Neuronal stem cell (in vitro differentiated cells): ENCODE measurements around the gene SMPD3.

Source experiments
- DNase-seq: peaks from one replicate; pipeline ENCODE4 v3.0.0-alpha.2; 2013; ENCODE audit warnings: low spot score
- H2AFZ ChIP-seq: one replicate; pipeline ENCODE4 v1.6.1; 2013; ENCODE audit warnings: mild to moderate bottlenecking, low read length, inconsistent platforms
- H2AK5ac ChIP-seq: 2 replicates; pipeline ENCODE4 v1.6.1; 2013; ENCODE audit warnings: low read depth, mild to moderate bottlenecking, inconsistent platforms, low read length, moderate library complexity, mixed read lengths
- H2BK120ac ChIP-seq: 2 replicates; pipeline ENCODE4 v1.6.1; 2013; ENCODE audit warnings: low read depth, mild to moderate bottlenecking, inconsistent platforms, low read length, moderate library complexity, mixed read lengths
- H2BK12ac ChIP-seq: one replicate; pipeline ENCODE4 v1.6.1; 2013; ENCODE audit warnings: low read length, inconsistent platforms
- H2BK15ac ChIP-seq: 2 replicates; pipeline ENCODE4 v1.6.1; 2013; ENCODE audit warnings: mild to moderate bottlenecking, low read length, inconsistent platforms, mixed read lengths
- H2BK5ac ChIP-seq: one replicate; pipeline ENCODE4 v1.6.1; 2013; ENCODE audit warnings: inconsistent platforms, mild to moderate bottlenecking, low read length, moderate library complexity
- H3K14ac ChIP-seq: one replicate; pipeline ENCODE4 v1.6.1; 2013; ENCODE audit warnings: low read length, inconsistent platforms
- H3K18ac ChIP-seq: 2 replicates; pipeline ENCODE4 v1.6.1; 2013; ENCODE audit warnings: low read length, inconsistent platforms
- H3K23ac ChIP-seq: 2 replicates; pipeline ENCODE4 v1.6.1; 2013; ENCODE audit warnings: low read depth, mild to moderate bottlenecking, mixed read lengths, low read length, inconsistent platforms; ENCODE audit not compliant: poor library complexity
- H3K27ac ChIP-seq: replicated peaks from 3 replicates; pipeline ENCODE4 v1.5.1; 2013; ENCODE audit warnings: low read length, inconsistent platforms
- H3K27me3 ChIP-seq, 3 experiments: 2 replicates each; pipeline ENCODE4 v1.6.1; 2013; ENCODE audit warnings: low read length in 3 of 3, mild to moderate bottlenecking in 2 of 3, inconsistent platforms in 1 of 3, low read depth in 1 of 3, mixed read lengths in 1 of 3, moderate library complexity in 1 of 3; ENCODE audit not compliant: control insufficient read depth in 3 of 3, insufficient read depth in 3 of 3
- H3K36me3 ChIP-seq, 2 donors: replicated peaks in 1 of 2; 2 replicates each; pipeline ENCODE4 v1.6.1; 2013; ENCODE audit warnings: low read length in 2 of 2; ENCODE audit not compliant: control insufficient read depth in 2 of 2, insufficient read depth in 2 of 2
- H3K4ac ChIP-seq: 2 replicates; pipeline ENCODE4 v1.6.1; 2013; ENCODE audit warnings: inconsistent platforms, mild to moderate bottlenecking, low read length, moderate library complexity
- H3K4me1 ChIP-seq, 2 donors: 1 replicate in 1 of 2; 2 replicates in 1 of 2; pipeline ENCODE4 v1.6.1; 2013; ENCODE audit warnings: low read length in 2 of 2, low read depth in 1 of 2; ENCODE audit not compliant: control insufficient read depth in 2 of 2, insufficient read depth in 1 of 2
- H3K4me2 ChIP-seq: one replicate; pipeline ENCODE4 v1.6.1; 2013; ENCODE audit warnings: mild to moderate bottlenecking, low read length, inconsistent platforms; ENCODE audit not compliant: insufficient read depth, poor library complexity, severe bottlenecking
- H3K4me3 ChIP-seq, 2 donors: 2 replicates each; pipeline ENCODE4 v1.5.1; 2013; ENCODE audit warnings: low read length in 2 of 2, mild to moderate bottlenecking in 2 of 2, inconsistent platforms in 1 of 2, moderate library complexity in 1 of 2
- H3K79me1 ChIP-seq: one replicate; pipeline ENCODE4 v1.6.1; 2013; ENCODE audit warnings: low read depth, mild to moderate bottlenecking, inconsistent platforms, low read length, moderate library complexity
- H3K9ac ChIP-seq: one replicate; pipeline ENCODE4 v1.6.1; 2013; ENCODE audit warnings: mild to moderate bottlenecking, low read depth, low read length, inconsistent platforms; ENCODE audit not compliant: poor library complexity
- H3K9me3 ChIP-seq, 2 donors: replicated peaks in 1 of 2; 2 replicates each; pipeline versions ENCODE3 to v1.6.1; 2013; ENCODE audit warnings: low read length in 2 of 2, mild to moderate bottlenecking in 2 of 2, inconsistent platforms in 1 of 2, low read depth in 1 of 2, mixed read lengths in 1 of 2, moderate library complexity in 1 of 2; ENCODE audit not compliant: control insufficient read depth in 2 of 2, insufficient read depth in 1 of 2
- H4K8ac ChIP-seq: one replicate; pipeline ENCODE4 v1.6.1; 2013; ENCODE audit warnings: low read depth, mild to moderate bottlenecking, inconsistent platforms, low read length, moderate library complexity
- H4K91ac ChIP-seq: one replicate; pipeline ENCODE4 v1.6.1; 2013; ENCODE audit warnings: low read length, low read depth, mild to moderate bottlenecking, inconsistent platforms; ENCODE audit not compliant: poor library complexity
- WGBS, 2 donors: extraction: QIAGEN DNeasy Blood & Tissue Kit; methylation state at CpG; one replicate each; pipeline ENCODE4 v1.1.7; 2013; ENCODE audit warnings: missing lambda C conversion rate in 2 of 2, mixed read lengths in 1 of 2; ENCODE audit not compliant: insufficient read length in 2 of 2, insufficient replicate concordance in 1 of 2; ENCODE audit errors: extremely low coverage in 2 of 2; 5-methylcytosine and 5-hydroxymethylcytosine counted together

The SMPD3 gene

GRCh38 chr16:68364561-68364998 lies 83.7 kb downstream of the SMPD3 start:
- Histone ChIP-seq H3K4me1 (peaks cover 14 to 23% of the 10 kb centered on the region in 2 donors), H2BK120ac (no peak overlapping the region), H3K79me1 (peaks cover 1% of the 10 kb centered on the region), H3K9me3 (no peaks in the 10 kb centered on the region), H3K4me2 (no peak overlapping the region), H3K23ac (peak overlapping the region; percentile 6), H4K91ac (no peak overlapping the region), H4K8ac (no peak overlapping the region), H3K4me3 (no peak overlapping the region), H2AK5ac (peak overlapping the region; percentile 60), H3K18ac (peak overlapping the region; percentile 11), H3K9ac (no peak overlapping the region), H3K4ac (no peak overlapping the region), H3K27ac (no peak overlapping the region), H2BK15ac (no peak overlapping the region), H3K36me3 (peaks cover 0 to 1% of the 10 kb centered on the region in 2 donors), H3K27me3 (no peaks in the 10 kb centered on the region), H3K14ac (no peak overlapping the region), H2BK12ac (no peak overlapping the region), H2BK5ac (no peak overlapping the region), H2AFZ (peak overlapping the region; percentile 9)
- WGBS, 2 donors = no CpG with 5 or more reads among the region's 14 CpGs
- no peak for DNase-seq

DNA sequence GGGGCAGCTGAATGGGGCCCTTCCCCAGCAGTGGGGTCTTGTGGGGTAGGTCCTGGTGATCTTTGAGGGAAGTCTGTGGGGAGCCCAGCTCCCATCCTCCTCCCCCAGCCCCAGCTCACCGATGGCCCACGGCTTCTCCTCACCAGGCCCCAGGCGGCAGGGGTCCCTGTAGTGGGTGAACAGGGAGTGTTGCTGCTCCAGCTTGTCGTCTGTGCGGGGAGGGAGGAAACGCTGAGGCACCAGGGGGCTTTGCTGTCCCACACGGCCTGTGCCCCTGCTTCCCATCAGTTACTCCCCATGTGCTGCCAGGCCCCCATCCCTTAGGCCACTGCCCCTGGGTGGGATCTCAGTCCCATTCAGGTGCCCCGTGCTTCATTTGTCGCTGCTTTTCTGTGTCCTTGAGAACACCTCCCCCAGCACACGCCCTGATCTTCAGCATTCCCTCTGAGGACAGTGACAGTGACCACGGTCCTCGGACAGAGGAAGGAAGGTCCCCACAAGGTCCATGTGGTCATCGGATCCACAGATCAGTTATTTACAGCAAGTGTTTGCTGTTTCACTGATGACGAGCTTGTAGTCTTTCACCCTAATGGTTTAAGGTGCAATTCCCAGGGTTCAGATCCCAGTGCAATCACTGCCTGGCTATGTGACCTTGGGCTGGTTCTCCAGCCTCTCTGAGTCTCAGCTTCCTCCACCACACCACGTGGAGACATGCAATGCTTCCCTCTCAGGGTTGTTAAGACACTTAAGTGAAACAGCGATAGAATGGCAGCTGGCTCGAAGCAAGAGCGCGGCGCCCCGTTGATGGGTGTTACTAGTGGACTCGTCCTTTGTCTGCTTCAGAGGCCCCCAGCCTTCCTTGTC lies 84.4 kb downstream of the SMPD3 start:
- Histone ChIP-seq H3K36me3 (peaks cover 0 to 4% of the 10 kb centered on the region in 2 donors), H2AFZ (peak overlapping the region; percentile 9), H3K4me1 (peaks cover 14 to 20% of the 10 kb centered on the region in 2 donors), H3K9me3 (no peaks in the 10 kb centered on the region), H4K91ac (no peak overlapping the region), H4K8ac (no peak overlapping the region), H3K18ac (peak overlapping the region; percentile 53), H2AK5ac (peak overlapping the region; percentile 74), H3K79me1 (peaks cover 3% of the 10 kb centered on the region), H3K4me3 (no peak overlapping the region), H2BK120ac (peak overlapping the region; percentile 61), H3K23ac (peak overlapping the region; percentile 68), H3K27ac (no peak overlapping the region), H3K27me3 (no peaks in the 10 kb centered on the region), H3K9ac (peak overlapping the region; percentile 74), H3K14ac (no peak overlapping the region), H2BK15ac (no peak overlapping the region), H3K4me2 (no peak overlapping the region), H2BK12ac (no peak overlapping the region), H3K4ac (no peak overlapping the region), H2BK5ac (peak overlapping the region; percentile 6)
- WGBS, 2 donors = no CpG with 5 or more reads among the region's 22 CpGs
- no peak for DNase-seq

DNA sequence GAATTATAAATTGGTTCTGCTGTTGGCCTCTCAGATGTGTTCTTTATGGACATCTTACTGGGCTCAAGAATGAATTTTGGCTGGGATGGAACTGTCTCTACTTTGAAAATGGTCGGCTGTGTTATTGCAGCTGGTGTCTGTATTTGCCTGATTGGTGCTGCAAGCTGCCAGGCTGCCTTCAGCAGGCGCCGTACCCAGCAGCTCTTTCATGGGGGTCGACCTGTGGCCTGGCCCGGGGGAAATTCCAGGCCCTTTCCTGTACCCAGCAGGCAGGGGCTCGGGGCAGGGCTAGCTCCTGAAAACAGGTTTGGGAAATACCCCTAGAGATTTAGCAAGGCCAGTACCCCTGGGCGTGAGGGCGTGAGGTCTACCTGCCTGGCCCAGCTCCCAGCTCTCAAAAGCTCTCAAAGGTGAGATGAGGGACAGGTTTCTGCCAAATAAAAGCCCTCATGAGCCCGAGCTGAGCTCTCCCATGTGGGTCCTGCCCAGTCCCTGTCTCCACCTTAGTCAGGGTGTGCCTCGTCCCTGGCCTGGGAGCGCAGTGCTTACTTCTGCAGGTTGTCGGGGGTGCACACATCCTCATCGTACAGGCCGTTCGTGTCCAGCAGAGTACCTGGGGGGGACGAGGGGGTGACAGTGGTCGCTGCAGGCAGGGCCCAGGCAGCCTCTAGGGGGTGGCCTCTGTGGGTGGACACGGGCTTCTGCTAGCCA lies 85.2 kb downstream of the SMPD3 start:
- H2BK12ac ChIP-seq = no peak overlapping the region

More for the DNA sequence above, 85.2 kb downstream of the SMPD3 start:
- H2BK15ac ChIP-seq = no peak overlapping the region
- no peak overlapping the region for H3K27ac ChIP-seq
- peak overlapping the region; percentile 79 for H3K14ac ChIP-seq
- H2BK120ac ChIP-seq = no peak overlapping the region
- no peak overlapping the region for H3K9ac ChIP-seq
- WGBS, 2 donors = no CpG with 5 or more reads among the region's 18 CpGs
- peak overlapping the region; percentile 74 for H2AK5ac ChIP-seq
- peak overlapping the region; percentile 68 for H3K23ac ChIP-seq
- no peak overlapping the region for H3K4me2 ChIP-seq
- no peak overlapping the region for H3K4me3 ChIP-seq
- no peak overlapping the region for H2AFZ ChIP-seq
- H2BK5ac ChIP-seq = peak overlapping the region; percentile 6
- H3K4me1 ChIP-seq = peaks cover 10 to 13% of the 10 kb centered on the region in 2 donors
- DNase-seq = no peak
- H4K91ac ChIP-seq = no peak overlapping the region
- peaks cover 3% of the 10 kb centered on the region for H3K79me1 ChIP-seq
- no peak overlapping the region for H3K4ac ChIP-seq
- H3K18ac ChIP-seq = peak overlapping the region; percentile 53
- H3K27me3 ChIP-seq = no peaks in the 10 kb centered on the region
- H3K9me3 ChIP-seq = no peaks in the 10 kb centered on the region
- H4K8ac ChIP-seq = no peak overlapping the region
- peaks cover 4 to 8% of the 10 kb centered on the region in 2 donors for H3K36me3 ChIP-seq
